Mesodermal cell (in vitro differentiated cells): ENCODE results near the gene PTPRCAP.
"Not testable (repeated sequence)": the region's sequence is repeated elsewhere in the genome, so short reads cannot be mapped to it uniquely, and the experiment has no call there.

Source experiments
- H3K27ac ChIP-seq: 2 replicates; pipeline ENCODE4 v1.7.0; 2013; ENCODE audit warnings: mild to moderate bottlenecking, low read depth, low read length, moderate library complexity; ENCODE audit not compliant: severe bottlenecking
- H3K36me3 ChIP-seq: 2 replicates; pipeline ENCODE4 v1.7.1; 2013; ENCODE audit warnings: mild to moderate bottlenecking, low read length, moderate library complexity; ENCODE audit not compliant: control insufficient read depth, insufficient read depth
- H3K4me1 ChIP-seq: one replicate; pipeline ENCODE4 v1.7.1; 2013; ENCODE audit warnings: mild to moderate bottlenecking, low read length; ENCODE audit not compliant: insufficient read depth, control insufficient read depth, poor library complexity, severe bottlenecking
- H3K4me3 ChIP-seq: 2 replicates; pipeline ENCODE4 v1.7.0; 2013; ENCODE audit warnings: low read length, control low read depth, mild to moderate bottlenecking; ENCODE audit not compliant: insufficient read depth, poor library complexity, severe bottlenecking; ENCODE audit errors: extremely low read depth
- H3K9me3 ChIP-seq: 2 replicates; pipeline ENCODE4 v1.7.1; 2013; ENCODE audit warnings: mild to moderate bottlenecking, low read length, moderate library complexity; ENCODE audit not compliant: control insufficient read depth
- WGBS, 2 experiments: methylation state at CpG; one replicate each; pipeline ENCODE4 v1.1.5; 2013; ENCODE audit warnings: missing lambda C conversion rate in 2 of 2; ENCODE audit not compliant: insufficient coverage in 2 of 2; 5-methylcytosine and 5-hydroxymethylcytosine counted together

Gene PTPRCAP

GRCh38 chr11:67406420-67406968 lies 31.0 kb downstream of the PTPRCAP start:
- Histone ChIP-seq H3K4me1 (peaks cover 12% of the 10 kb centered on the region), H3K36me3 (no peaks in the 10 kb centered on the region), H3K27ac (no peak overlapping the region), H3K4me3 (no peak overlapping the region), H3K9me3 (no peaks in the 10 kb centered on the region)
- 88 to 91% methylated on average over 14 to 17 of the region's 18 CpGs for WGBS, 2 experiments

- H3K4me3 ChIP-seq: no peak overlapping the region
- 91 to 93% methylated on average over 6 to 8 of the region's 9 CpGs for WGBS, 2 experiments
- H3K27ac ChIP-seq: no peak overlapping the region
- peaks cover 12% of the 10 kb centered on the region for H3K4me1 ChIP-seq
- no peaks in the 10 kb centered on the region for H3K36me3 ChIP-seq
- no peaks in the 10 kb centered on the region for H3K9me3 ChIP-seq
Measured at GRCh38 chr11:67405688-67406339, 31.7 kb downstream of the PTPRCAP start.

- whole genome bisulfite sequencing, 2 experiments: 86 to 92% methylated on average over 1 to 2 of the region's 6 CpGs
Measured at GRCh38 chr11:67405196-67405567, 32.3 kb downstream of the PTPRCAP start.

GRCh38 chr11:67404515-67405195 lies 32.8 kb downstream of the PTPRCAP start:
- Histone ChIP-seq H3K4me3 (no peak overlapping the region), H3K9me3 (no peaks in the 10 kb centered on the region), H3K36me3 (peaks cover 9% of the 10 kb centered on the region), H3K4me1 (peaks cover 12% of the 10 kb centered on the region), H3K27ac (no peak overlapping the region)
- WGBS, 2 experiments: 82 to 93% methylated on average over 10 to 13 of the region's 13 CpGs

More at GRCh38 chr11:67405196-67405567, 32.3 kb downstream of the PTPRCAP start:
- H3K27ac ChIP-seq: no peak overlapping the region
- peaks cover 12% of the 10 kb centered on the region for H3K4me1 ChIP-seq
- no peak overlapping the region for H3K4me3 ChIP-seq
- no peaks in the 10 kb centered on the region for H3K9me3 ChIP-seq
- peaks cover 4% of the 10 kb centered on the region for H3K36me3 ChIP-seq

DNA sequence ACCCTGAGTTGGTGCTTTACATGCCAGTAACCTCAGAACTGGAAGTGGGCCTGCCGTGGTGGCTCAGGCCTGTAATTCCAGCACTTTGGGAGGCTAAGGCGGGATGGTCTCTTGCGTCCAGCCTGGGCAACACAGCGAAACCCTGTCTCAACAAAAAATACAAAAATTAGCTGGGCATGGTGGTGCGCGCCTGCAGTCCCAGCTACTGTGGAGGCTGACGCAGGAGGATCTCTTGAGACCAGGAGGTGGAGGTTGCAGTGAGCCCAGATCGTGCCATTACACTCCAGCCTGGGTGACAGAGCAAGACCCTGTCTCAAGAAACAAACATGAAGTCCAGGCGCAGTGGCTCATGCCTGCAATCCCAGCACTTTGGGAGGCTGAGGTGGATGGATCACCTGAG lies 34.4 kb downstream of the PTPRCAP start:
- 98% methylated on average over 5 to 8 of the region's 9 CpGs for WGBS, 2 experiments
- not testable (repeated sequence) for H3K27ac ChIP-seq, H3K4me3 ChIP-seq, H3K9me3 ChIP-seq
- Histone ChIP-seq H3K36me3 (peaks cover 24% of the 10 kb centered on the region), H3K4me1 (peaks cover 14% of the 10 kb centered on the region)

DNA sequence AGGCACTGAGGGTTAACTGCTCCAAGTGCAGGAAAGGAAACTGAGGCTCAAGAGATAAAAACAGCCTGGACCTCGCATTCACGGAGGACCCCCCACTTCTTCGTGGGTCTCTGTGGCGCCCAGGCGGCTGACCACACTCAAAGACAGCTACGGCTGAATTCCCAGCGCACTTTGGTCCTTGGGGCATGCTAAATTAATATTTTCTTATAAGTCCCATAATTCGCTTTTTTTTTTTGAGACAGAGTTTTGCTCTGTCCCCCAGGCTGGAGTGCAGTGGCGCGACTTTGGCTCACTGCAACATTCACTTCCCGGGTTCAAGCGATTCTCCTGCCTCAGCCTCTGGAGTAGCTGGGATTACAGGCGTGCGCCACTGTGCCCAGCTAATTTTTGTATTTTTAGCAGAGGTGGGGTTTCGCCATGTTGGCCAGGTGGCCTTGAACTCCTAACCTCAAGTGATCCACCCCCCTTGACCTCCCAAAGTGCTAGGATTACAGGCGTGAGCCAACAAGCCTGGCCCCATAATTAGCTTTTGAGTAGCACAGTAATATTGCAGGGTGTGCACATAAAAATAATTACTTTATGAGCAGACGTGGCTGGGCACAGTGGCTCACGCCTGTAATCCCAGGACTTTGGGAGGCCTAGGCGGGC lies 35.2 kb downstream of the PTPRCAP start:
- not testable (repeated sequence) for H3K9me3 ChIP-seq, H3K4me3 ChIP-seq
- Histone ChIP-seq H3K36me3 (peaks cover 32% of the 10 kb centered on the region), H3K4me1 (peaks cover 18% of the 10 kb centered on the region), H3K27ac (peak overlapping the region; percentile 83)
- 86 to 92% methylated on average over 15 to 19 of the region's 19 CpGs for WGBS, 2 experiments

GRCh38 chr11:67401495-67402191 lies 35.8 kb downstream of the PTPRCAP start, which contains the start of gene PPP1CA:
TSS of gene PPP1CA (minus strand) at chr11:67401858. CDS start at chr11:67401782, 76 bp downstream.
- Histone ChIP-seq H3K4me3 (peak within 1 kb of the TSS; percentile 82), H3K36me3 (peaks cover 38% of the 10 kb centered on the region), H3K9me3 (no peaks in the 10 kb centered on the region), H3K4me1 (peaks cover 23% of the 10 kb centered on the region), H3K27ac (peak within 1 kb of the TSS; percentile 83)
- WGBS, 2 experiments: 0 to 1% methylated on average over 25 to 38 of the region's 73 CpGs

GRCh38 chr11:67400942-67401494 lies 36.5 kb downstream of the PTPRCAP start:
- H3K27ac ChIP-seq: peak overlapping the region; percentile 81
- H3K4me1 ChIP-seq: peaks cover 23% of the 10 kb centered on the region
- peak overlapping the region; percentile 82 for H3K4me3 ChIP-seq
- peaks cover 39% of the 10 kb centered on the region for H3K36me3 ChIP-seq
- WGBS, 2 experiments: 10 to 11% methylated on average over 21 to 27 of the region's 27 CpGs
- H3K9me3 ChIP-seq: no peaks in the 10 kb centered on the region

DNA sequence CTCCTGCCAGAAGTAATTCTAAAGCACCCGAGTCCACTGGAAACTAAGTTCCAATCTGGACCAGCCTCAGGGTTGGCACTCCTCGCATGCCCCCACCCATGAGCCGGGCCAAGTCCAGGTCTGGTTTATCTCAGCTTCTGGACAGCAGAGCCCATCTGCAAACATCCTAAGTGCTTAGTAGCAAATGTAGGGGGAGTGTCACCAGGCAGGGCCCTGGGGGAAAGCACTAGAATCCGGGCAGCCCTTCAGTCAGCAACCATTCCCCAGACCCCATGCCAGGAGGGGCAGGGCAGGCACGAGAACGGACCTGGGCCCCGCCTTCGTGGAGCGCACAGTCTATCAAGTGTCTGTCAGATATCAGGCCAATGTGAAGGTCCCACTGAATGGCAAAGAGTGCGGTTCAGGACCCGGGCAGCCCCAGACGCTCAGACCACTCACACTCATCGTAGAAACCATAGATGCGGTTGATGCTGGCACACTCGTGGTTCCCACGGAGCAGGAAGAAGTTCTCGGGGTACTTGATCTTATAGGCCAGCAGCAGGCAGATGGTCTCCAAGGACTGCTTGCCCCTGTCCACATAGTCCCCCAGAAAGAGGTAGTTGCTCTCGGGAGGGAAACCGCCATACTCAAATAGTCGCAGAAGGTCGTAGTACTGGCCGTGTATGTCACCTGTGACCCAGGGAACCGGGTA lies 37.1 kb downstream of the PTPRCAP start:
- Histone ChIP-seq H3K9me3 (no peaks in the 10 kb centered on the region), H3K4me3 (peak overlapping the region; percentile 82), H3K36me3 (peaks cover 40% of the 10 kb centered on the region), H3K4me1 (peaks cover 23% of the 10 kb centered on the region), H3K27ac (no peak overlapping the region)
- 79 to 82% methylated on average over 21 to 23 of the region's 23 CpGs for WGBS, 2 experiments
